GM18508 (cell line): ENCODE data around the gene OR13C5.
"Not testable (repeated sequence)": the region's sequence is repeated elsewhere in the genome, so short reads cannot be mapped to it uniquely, and the experiment has no call there.

Experiments used
- ATAC-seq: cut with Tn5 transposase; IDR thresholded peaks from one replicate; pipeline ENCODE4 v1.9.1; 2021; ENCODE audit warnings: moderate number of reproducible peaks; ENCODE audit not compliant: insufficient read depth, unreplicated experiment

OR13C5 gene, protein sequence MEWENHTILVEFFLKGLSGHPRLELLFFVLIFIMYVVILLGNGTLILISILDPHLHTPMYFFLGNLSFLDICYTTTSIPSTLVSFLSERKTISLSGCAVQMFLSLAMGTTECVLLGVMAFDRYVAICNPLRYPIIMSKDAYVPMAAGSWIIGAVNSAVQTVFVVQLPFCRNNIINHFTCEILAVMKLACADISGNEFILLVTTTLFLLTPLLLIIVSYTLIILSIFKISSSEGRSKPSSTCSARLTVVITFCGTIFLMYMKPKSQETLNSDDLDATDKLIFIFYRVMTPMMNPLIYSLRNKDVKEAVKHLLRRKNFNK

DNA sequence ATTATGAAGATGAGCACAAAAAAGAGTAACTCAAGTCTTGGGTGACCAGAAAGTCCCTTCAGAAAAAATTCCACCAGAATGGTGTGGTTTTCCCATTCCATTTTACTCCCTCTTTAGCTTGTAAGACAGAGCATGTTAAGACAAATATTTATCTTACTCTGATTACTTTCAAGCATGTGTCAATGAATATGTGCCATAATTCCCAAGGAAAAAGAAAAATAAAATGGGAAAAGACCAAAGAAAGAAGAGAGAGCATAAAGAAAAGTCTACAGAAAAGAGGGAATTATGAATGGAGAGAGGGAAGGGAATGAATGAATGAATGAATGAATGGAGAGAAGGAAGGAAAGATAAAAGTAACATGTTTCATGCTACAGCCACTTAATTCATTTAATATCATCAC is at the start of gene OR13C5:
OR13C5 (minus strand) TSS at position 101 of the 400 bp plus-strand sequence; CDS start at position 101, 0 bp downstream.
- not testable (repeated sequence) for ATAC-seq

DNA sequence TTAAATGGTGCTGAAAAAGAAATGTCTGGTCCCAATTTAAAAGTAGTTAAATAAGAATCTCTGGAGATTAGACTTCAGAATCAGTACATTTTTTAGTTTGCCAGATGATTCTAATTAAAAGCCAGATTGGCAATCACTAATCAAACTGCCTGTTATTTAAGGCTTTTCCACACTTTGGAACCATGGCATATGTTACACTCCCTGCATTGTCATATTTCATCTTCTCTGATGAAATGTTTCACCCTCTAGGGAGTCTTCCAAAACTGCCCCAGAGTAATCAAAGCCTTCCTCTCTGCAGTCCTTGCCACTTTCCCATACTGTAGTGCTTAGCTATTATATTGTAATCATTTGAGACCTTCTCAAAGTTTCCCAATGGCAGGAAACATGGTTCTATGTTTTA is 36.2 kb upstream of the OR13C5 start:
- no peak for ATAC-seq

DNA sequence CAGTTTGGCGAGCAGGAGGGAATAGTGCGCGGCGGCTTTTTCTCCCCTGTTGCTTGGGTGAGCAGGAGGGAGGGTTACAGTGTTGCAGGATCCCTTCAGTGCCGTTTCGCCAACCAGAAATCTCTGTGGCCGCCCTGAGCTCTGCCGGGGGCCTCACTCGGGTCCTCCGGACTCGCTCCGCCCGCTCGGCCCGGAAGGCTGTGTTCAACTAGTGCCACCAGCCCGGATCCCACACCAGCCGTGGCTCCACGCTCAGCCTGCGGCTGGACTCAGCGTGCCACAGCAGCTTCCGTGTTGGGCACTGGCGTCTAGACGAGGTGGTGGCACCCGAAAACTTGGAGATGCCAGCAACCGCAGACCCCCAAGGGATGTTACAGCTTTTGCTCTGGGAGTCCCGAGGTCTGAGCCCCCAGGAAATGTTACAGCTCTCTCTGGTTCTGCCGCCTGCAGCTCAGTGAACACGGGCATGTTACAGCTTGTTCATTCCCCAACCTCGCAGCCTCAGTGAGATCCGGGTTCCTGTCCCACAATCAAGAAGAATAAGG is 34.8 kb upstream of the OR13C5 start:
- no peak for ATAC-seq

DNA sequence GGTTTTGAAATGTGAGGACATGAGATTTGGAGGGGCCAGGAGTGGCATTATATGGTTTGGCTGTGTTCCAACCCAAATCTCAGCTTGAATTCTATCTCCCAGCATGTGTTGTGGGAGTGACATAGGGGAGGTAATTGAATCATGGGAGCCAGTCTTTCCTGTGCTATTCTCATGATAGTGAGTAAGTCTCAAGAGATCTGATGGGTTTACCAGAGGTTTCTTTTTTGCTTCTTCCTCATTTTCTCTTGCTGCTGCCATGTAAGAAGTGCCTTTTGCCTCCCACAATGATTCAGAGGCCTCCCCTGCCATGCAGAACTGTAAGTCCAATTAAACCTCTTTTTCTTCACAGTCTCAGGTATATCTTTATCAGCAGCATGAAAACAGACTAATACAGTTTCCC is 26.8 kb upstream of the OR13C5 start:
- ATAC-seq: not testable (repeated sequence)

DNA sequence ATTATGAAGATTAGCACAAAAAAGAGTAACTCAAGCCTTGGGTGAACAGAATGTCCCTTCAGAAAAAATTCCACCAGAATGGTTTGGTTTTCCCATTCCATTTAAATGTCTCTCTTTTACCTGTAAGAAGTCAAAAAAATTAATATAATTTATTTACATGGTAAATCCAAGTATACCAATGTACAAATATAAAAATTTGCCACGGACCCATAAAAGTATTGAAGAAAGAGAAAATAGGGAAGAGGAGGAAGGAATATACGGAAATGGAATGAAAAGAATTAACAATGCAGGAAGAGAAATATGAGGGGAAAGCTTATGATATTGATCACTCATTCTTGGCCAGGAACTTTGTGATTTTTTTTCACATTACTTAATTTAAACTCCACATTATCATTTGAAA is 18.9 kb upstream of the OR13C5 start, which contains the start of gene OR13C9:
OR13C9 (minus strand) TSS at position 101 of the 400 bp plus-strand sequence; CDS start at position 101, 0 bp downstream.
- no peak for ATAC-seq

DNA sequence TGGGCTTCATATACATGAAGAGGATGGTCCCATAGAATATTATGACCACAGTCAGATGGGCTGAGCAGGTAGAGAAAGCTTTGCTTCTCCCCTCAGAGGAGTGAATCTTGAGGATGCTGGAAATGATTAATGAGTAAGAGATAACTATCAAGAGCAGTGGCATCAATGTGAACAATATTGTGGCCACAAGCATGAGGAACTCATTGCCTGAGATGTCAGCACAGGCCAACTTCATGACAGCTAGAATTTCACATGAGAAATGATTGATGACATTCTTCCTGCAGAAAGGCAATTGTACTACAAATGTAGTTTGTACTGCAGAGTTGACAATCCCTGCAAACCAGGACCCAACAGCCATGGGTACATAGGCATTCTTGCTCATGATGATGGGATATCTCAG is 18.2 kb upstream of the OR13C5 start:
- no peak for ATAC-seq

DNA sequence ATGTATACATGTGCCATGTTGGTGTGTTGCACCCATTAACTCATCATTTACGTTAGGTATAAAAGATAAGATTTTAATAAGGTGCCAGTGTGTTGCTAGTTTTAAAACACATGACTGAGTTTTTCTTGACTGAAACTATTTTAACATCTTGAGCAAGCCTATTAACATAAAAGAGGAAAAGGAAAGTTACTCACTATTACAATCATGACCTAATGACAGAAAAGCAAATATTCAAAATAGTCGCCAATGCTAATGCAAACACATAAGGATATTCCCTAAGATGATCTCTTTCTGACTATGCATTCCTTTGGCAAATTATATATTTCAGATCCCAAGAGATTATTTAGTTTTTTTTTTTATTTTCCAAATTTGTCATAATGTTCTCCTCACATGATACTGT is 12.0 kb upstream of the OR13C5 start:
- ATAC-seq: no peak

DNA sequence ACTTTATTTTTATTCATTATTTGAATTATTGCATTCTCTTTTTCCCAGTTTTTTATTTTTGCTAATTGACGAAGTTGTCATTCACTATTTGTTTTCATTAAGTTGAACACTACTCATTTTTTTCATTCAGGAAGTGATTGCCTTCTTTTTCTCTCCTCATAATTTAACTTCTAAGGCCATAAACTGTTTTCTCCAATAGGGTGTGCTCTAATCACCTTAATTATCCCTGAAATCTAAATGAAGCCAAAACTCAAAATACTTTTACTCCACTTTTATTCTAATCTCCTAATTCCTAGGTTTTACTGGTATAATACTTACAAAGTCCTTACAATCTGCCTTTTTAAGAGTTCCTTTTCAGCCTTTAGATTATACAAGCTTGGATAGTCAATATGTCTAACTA is 9.1 kb upstream of the OR13C5 start:
- ATAC-seq: no peak

DNA sequence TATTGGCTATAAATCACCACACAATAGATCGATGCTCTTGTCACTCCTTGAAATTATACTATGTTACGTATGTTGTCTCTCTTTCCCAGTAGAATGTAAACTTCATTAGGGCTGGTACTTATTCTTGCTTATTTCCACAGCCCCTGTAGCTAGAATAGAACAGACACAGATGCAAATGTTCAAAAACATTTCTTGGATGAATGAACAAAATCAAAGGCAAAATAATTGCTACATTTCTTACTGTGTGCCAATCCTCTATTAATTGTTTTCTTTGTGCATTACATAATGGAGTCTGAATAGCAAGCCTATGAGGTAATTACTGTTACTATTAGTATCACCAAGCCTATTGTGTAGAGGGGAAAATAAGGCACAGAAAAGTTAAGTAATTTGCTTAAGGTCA is 6.9 kb upstream of the OR13C5 start:
- ATAC-seq: no peak

DNA sequence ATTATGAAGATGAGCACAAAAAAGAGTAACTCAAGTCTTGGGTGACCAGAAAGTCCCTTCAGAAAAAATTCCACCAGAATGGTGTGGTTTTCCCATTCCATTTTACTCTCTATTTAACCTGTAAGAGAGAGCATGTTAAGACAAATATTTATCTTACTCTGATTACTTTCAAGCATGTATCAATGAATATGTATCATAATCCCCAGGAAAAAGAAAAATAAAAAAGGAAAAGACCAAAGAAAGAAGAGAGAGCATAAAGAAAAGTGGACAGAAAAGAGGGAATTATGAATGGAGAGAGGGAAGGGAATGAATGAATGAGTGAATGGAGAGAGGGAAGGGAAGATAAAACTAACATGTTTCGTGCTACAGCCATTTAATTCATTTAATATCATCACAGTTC is 6.3 kb upstream of the OR13C5 start, which contains the start of gene OR13C2:
OR13C2 (minus strand) TSS at position 101 of the 400 bp plus-strand sequence; CDS start at position 101, 0 bp downstream.
- not testable (repeated sequence) for ATAC-seq

DNA sequence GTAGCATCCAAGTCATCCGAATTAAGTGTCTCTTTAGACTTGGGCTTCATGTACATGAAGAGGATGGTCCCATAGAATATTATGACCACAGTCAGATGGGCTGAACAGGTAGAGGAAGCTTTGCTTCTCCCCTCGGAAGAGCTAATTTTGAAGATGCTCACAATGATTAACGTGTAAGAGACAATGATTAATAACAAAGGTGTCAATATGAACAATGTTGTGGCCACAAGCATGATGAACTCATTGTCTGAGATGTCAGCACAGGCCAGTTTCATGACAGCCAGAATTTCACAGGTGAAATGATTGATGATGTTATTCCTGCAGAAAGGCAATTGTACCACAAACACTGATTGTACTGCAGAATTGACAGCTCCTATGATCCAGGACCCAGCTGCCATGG is 5.6 kb upstream of the OR13C5 start:
- ATAC-seq: peak; percentile 90

DNA sequence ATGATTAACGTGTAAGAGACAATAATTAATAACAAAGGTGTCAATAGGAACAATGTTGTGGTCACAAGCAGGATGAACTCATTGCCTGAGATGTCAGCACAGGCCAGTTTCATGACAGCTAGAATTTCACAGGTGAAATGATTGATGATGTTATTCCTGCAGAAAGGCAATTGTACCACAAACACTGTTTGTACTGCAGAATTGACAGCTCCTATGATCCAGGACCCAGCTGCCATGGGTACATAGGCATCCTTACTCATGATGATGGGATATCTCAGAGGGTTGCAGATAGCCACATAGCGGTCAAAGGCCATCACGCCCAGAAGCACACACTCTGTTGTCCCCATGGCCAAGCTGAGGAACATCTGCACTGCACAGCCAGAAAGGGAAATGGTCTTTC is 464 bp downstream of the OR13C5 start:
- peak; percentile 65 for ATAC-seq

DNA sequence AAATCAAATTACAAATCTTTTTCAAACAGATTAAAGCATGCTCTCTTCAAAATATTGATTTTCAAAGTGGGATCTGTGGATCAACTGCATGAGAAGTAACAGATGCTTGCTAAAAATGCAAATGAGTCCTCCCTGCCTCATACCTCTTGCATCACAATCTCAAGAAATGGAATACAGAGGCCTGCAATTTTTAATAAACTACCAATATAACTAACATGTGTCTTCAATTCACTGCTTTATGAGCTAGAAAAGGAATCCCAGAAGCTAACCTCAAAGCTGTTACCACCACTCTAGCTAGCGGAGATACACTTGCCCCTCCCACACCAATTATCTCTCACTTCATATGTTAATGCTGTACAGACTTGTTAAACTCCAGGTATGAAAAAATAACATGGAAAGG is 9.6 kb downstream of the OR13C5 start:
- no peak for ATAC-seq

DNA sequence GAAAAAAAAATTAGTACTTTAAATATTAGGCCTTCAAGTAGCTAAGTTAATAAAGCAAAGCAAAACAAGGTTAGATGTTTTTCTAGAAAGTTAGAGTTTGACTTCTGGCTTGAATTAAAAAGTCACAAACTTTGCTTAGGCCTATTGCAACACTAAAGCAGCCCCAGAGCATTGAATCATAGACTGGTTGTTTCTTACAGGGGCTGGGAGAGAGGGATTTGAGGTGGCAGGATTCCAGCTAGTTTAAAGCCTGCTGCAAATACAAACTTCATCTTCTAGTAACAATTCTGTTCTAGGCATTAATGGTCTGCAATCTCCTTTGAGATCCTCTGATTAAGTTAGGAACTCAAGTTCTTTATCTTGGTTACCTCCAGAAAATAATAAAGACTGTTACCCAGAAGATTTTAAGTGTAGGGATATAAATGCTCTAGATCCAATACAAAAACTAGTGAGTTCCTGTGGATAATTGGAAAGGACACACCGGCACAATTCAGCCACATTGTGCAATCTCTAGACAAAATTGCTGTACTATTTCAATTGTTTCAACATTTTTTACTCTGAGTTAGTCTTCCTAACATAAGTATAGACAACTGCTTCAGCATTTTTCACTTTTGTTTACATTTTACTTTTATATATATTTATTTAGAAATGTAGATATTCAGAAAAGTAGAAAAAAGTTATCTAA is 12.6 kb downstream of the OR13C5 start:
- no peak for ATAC-seq

DNA sequence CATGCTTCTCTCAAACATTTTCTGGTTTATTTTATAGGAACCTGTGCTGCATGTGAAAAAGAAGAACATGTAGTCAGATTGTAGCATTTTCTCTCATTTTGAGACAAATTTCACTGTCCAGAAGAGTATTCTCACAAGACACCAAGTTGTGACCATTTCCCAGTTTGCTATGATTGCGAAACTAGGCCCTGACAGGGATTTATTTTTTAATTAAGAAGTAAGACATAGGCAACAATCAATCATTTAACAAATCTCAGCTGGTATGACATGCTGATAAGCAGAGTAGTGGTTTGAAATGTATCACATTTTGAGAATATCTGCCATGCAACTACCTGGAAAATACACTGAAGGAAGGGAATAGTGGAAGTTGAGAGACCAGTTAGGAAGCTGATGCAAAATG is 18.7 kb downstream of the OR13C5 start:
- no peak for ATAC-seq

DNA sequence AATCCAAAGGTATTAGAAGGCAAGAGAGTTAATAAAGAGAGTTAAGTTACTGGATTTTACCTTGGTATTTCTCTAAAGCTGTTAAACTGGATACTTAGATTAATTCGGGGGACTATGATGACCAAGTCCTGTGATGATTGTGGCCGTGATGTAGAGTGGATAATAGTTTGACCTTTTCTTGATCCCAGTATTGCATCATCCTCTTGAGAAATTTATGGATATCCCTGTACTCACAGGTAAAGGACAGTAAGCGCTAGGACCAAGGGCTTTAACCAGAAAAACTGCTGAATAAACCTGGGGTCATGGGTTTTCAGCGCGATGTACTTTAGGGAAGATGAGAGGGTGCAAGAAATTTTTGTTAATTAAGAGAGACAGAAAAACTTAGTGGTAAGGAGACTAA is 21.9 kb downstream of the OR13C5 start:
- no peak for ATAC-seq

DNA sequence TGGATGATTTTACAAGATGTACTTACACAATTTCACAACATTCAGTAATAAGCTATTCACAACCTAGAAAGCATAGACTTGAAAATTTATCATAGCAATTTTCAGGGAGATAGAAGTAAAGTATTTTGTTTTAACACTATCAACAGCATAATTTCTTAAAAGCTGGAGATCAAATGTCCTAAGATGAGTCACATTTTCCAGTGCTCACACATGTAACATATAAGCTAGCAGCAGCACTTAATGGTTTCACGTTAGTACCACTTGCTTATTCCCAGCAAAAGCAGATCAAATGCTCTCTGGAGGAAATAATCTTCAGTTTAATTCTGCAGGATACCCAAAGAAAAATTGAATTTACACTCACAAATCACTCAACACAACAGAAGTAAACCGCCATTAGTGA is 23.8 kb downstream of the OR13C5 start:
- ATAC-seq: no peak

DNA sequence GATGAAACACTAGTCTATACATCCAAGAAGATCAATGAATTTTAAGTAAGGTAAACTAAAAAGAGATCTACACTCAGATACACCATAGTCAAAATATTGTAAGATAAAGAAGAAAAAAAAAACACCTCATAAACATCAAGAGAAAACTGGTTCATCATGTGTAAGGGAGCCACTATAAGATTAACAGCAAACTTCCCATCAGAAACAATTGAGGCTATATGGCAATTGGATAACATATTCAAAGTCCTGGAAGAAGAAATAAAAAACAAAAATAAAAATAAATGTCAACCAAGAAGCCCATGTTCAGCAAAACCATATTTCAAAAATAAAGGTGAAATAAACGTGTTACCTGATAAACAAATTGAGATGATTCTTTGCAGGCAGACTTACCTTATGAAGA is 26.6 kb downstream of the OR13C5 start:
- no peak for ATAC-seq

DNA sequence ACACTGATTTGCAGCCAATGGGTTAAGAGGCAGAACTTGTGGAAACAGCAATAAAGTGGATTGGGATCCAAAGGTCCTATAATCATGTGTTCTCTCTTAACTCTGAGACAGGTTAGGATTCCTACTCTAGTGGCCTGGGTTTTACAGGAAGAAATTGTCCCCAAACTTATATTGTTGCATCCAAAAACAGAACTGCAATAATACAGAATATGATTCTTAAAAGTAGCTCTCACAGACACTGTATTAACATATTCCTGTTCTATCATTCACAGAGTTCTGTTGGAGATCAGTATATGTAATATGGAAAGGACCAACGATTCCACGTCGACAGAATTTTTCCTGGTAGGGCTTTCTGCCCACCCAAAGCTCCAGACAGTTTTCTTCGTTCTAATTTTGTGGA is 30.3 kb downstream of the OR13C5 start, which contains the start of gene OR13C8:
OR13C8 (plus strand) TSS at position 301 of the 400 bp plus-strand sequence; CDS start at position 301, 0 bp downstream.
- no peak for ATAC-seq

DNA sequence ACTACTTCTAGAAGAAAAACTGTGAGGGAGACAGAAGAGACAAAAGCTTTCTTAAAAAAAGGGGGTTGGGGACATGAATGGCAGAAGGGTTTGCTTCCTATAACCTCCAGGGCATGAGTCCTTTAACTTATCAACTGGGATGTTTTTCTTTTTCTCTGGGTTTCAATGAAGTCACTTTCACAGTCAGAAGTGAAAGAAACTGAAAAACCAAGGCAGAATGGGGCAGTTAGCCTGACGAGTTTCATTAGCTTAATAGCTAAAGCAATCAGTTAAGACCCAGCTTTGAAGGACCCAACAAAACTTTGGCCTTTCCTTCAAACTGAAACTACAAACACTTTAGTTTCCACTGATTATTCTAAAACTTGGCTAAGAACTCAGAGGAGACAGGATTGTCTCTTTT is 34.9 kb downstream of the OR13C5 start:
- no peak for ATAC-seq
